Measurements from ENCODE around the gene SPEF1. TPM values are rescaled to one million over a fixed set of nuclear protein-coding genes. Genes with fewer than 3 reads are reported as not detected.

Gene SPEF1
- total and polyA plus RNA-seq, 2 of the 13 experiments (the other 11 are each of a cell fraction or from before 2014, with no cell fraction given), result 0.11 to 0.27 TPM

GRCh38 chr20:3795511-3796468, 14.5 kb upstream of the SPEF1 start, which contains the start of gene CDC25B (continued):
- TF ChIP-seq, protein P1, sequence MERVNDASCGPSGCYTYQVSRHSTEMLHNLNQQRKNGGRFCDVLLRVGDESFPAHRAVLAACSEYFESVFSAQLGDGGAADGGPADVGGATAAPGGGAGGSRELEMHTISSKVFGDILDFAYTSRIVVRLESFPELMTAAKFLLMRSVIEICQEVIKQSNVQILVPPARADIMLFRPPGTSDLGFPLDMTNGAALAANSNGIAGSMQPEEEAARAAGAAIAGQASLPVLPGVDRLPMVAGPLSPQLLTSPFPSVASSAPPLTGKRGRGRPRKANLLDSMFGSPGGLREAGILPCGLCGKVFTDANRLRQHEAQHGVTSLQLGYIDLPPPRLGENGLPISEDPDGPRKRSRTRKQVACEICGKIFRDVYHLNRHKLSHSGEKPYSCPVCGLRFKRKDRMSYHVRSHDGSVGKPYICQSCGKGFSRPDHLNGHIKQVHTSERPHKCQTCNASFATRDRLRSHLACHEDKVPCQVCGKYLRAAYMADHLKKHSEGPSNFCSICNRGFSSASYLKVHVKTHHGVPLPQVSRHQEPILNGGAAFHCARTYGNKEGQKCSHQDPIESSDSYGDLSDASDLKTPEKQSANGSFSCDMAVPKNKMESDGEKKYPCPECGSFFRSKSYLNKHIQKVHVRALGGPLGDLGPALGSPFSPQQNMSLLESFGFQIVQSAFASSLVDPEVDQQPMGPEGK (CRISPR knock-in tag; IDR thresholded peaks at IDR 0.05), result peak; percentile 84
- peak; percentile 67 for TF ChIP-seq ERF (CRISPR knock-in tag; IDR thresholded peaks at IDR 0.05)
- peak; percentile 71; the same call in 1 of the 2 replicates for TF ChIP-seq SPEN (CRISPR knock-in tag; IDR thresholded peaks at IDR 0.05; ENCODE audit: low read depth)
- TF ChIP-seq CBFB (CRISPR knock-in tag; IDR thresholded peaks at IDR 0.05), result no peak; the same call in 1 of the 2 replicates
- no peak for TF ChIP-seq MLLT10 (CRISPR knock-in tag; IDR thresholded peaks at IDR 0.05)
- peak; percentile 47; the same call in 1 of the 2 replicates for TF ChIP-seq KAT8 (CRISPR knock-in tag; IDR thresholded peaks at IDR 0.05)
- 0 out of 2 replicates have a peak, but pooled peaks have one; percentile 31 for TF ChIP-seq HOMEZ (CRISPR knock-in tag; IDR thresholded peaks at IDR 0.05; ENCODE audit: low read depth)
- TF ChIP-seq CENPT (CRISPR knock-in tag; IDR thresholded peaks at IDR 0.05; ENCODE audit: low read depth), result no peak
- TF ChIP-seq REL (CRISPR knock-in tag; conservative IDR thresholded peaks at IDR 0.05), result no peak
- TF ChIP-seq RAD21 (CRISPR knock-in tag; IDR thresholded peaks at IDR 0.05), result peak; percentile 63
- peak; percentile 98 for TF ChIP-seq SIN3A (IDR thresholded peaks at IDR 0.05; ENCODE audit: borderline replicate concordance, low read depth, low read length)
- TF ChIP-seq RBM39 (IDR thresholded peaks at IDR 0.05; ENCODE audit: low read depth, low read length, poor library complexity, severe bottlenecking), result peak; percentile 98
- TF ChIP-seq TRIM24 (CRISPR knock-in tag; IDR thresholded peaks at IDR 0.05), result no peak
- TF ChIP-seq MTA3 (CRISPR knock-in tag; IDR thresholded peaks at IDR 0.05), result no peak
- TF ChIP-seq FOXJ3 (CRISPR knock-in tag; IDR thresholded peaks at IDR 0.05; ENCODE audit: borderline replicate concordance), result no peak
- no peak for TF ChIP-seq ZNF772 (CRISPR knock-in tag; IDR thresholded peaks at IDR 0.05)
- 0 out of 2 replicates have a peak, but pooled peaks have one; percentile 26 for TF ChIP-seq ZFP41 (CRISPR knock-in tag; IDR thresholded peaks at IDR 0.05; ENCODE audit: borderline replicate concordance)
- TF ChIP-seq, protein P2, sequence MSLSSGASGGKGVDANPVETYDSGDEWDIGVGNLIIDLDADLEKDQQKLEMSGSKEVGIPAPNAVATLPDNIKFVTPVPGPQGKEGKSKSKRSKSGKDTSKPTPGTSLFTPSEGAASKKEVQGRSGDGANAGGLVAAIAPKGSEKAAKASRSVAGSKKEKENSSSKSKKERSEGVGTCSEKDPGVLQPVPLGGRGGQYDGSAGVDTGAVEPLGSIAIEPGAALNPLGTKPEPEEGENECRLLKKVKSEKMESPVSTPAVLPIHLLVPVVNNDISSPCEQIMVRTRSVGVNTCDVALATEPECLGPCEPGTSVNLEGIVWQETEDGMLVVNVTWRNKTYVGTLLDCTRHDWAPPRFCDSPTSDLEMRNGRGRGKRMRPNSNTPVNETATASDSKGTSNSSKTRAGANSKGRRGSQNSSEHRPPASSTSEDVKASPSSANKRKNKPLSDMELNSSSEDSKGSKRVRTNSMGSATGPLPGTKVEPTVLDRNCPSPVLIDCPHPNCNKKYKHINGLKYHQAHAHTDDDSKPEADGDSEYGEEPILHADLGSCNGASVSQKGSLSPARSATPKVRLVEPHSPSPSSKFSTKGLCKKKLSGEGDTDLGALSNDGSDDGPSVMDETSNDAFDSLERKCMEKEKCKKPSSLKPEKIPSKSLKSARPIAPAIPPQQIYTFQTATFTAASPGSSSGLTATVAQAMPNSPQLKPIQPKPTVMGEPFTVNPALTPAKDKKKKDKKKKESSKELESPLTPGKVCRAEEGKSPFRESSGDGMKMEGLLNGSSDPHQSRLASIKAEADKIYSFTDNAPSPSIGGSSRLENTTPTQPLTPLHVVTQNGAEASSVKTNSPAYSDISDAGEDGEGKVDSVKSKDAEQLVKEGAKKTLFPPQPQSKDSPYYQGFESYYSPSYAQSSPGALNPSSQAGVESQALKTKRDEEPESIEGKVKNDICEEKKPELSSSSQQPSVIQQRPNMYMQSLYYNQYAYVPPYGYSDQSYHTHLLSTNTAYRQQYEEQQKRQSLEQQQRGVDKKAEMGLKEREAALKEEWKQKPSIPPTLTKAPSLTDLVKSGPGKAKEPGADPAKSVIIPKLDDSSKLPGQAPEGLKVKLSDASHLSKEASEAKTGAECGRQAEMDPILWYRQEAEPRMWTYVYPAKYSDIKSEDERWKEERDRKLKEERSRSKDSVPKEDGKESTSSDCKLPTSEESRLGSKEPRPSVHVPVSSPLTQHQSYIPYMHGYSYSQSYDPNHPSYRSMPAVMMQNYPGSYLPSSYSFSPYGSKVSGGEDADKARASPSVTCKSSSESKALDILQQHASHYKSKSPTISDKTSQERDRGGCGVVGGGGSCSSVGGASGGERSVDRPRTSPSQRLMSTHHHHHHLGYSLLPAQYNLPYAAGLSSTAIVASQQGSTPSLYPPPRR (CRISPR knock-in tag; IDR thresholded peaks at IDR 0.05; ENCODE audit: borderline replicate concordance), result peak; percentile 50; the same call in 1 of the 2 replicates
- peak; percentile 59 for TF ChIP-seq ZNF362 (CRISPR knock-in tag; IDR thresholded peaks at IDR 0.05; ENCODE audit: borderline replicate concordance)
